ENCODE measurements around the gene MGAT4A.

GRCh38 chr2:98572211-98572610 lies 158.7 kb downstream of the MGAT4A start:
- TF ChIP-seq CTCF (IDR thresholded peaks at IDR 0.05) (no peak), EZH2 (IDR thresholded peaks at IDR 0.05; ENCODE audit: borderline replicate concordance, insufficient read depth, low read depth, low read length, poor library complexity, severe bottlenecking) (no peak)
